OCI-LY3 (cell line): ENCODE measurements around the gene LYST.

Experiments used
- H2AFZ ChIP-seq: fragments of 200-600, 300-600 bp; shearing (Covaris generic); 2 replicates; pipeline ENCODE4 v1.6.0; 2014; ENCODE audit warnings: antibody characterized with exemption, low read depth, low read length
- H3K27ac ChIP-seq: fragments of 200-600, 300-600 bp; sonication (generic); 2 replicates; pipeline ENCODE4 v1.5.1; 2014; ENCODE audit warnings: mild to moderate bottlenecking, low read length, moderate library complexity, mixed read lengths
- H3K27me3 ChIP-seq: fragments of 200-600, 300-600 bp; sonication (generic); 2 replicates; pipeline ENCODE4 v1.6.1; 2014; ENCODE audit warnings: low read depth, low read length, mixed read lengths
- H3K36me3 ChIP-seq: fragments of 200-600, 300-600 bp; sonication (generic); replicated peaks from 2 replicates; pipeline ENCODE3; 2014; ENCODE audit warnings: low read depth, low read length, mixed read lengths
- H3K4me1 ChIP-seq: fragments of 300-600, 200-600 bp; sonication (generic); 2 replicates; pipeline ENCODE4 v1.6.1; 2014; ENCODE audit warnings: low read length, mixed read lengths
- H3K4me2 ChIP-seq: fragments of 200-600, 300-600 bp; sonication (generic); 2 replicates; pipeline ENCODE4 v1.6.1; 2014; ENCODE audit warnings: low read length, mixed read lengths
- H3K4me3 ChIP-seq: fragments of 300-600, 200-600 bp; sonication (generic); 2 replicates; pipeline ENCODE4 v1.5.1; 2014; ENCODE audit warnings: antibody characterized with exemption, mild to moderate bottlenecking, low read length, moderate library complexity
- H3K79me2 ChIP-seq: fragments of 300-600, 200-600 bp; shearing (Covaris generic); 2 replicates; pipeline ENCODE4 v1.6.1; 2014; ENCODE audit warnings: mild to moderate bottlenecking, low read length, mixed read lengths
- H3K9ac ChIP-seq: fragments of 300-600, 200-600 bp; shearing (Covaris generic); 2 replicates; pipeline ENCODE4 v1.6.0; 2014; ENCODE audit warnings: mild to moderate bottlenecking, low read length, moderate library complexity
- H3K9me3 ChIP-seq: fragments of 200-600, 300-600 bp; shearing (Covaris generic); 2 replicates; pipeline ENCODE4 v1.6.1; 2014; ENCODE audit warnings: low read length, mixed read lengths; ENCODE audit not compliant: insufficient read depth
- H4K20me1 ChIP-seq: fragments of 200-600, 300-600 bp; sonication (generic); 2 replicates; pipeline ENCODE4 v1.6.1; 2016; ENCODE audit warnings: low read length, mixed read lengths; ENCODE audit not compliant: insufficient read depth
- CTCF ChIP-seq: fragments of 200-600, 300-600 bp; sonication (generic); IDR thresholded peaks from 2 replicates; pipeline ENCODE4 v1.5.1; 2014; ENCODE audit warnings: antibody characterized with exemption, low read length, low read depth
- EZH2phosphoT487 ChIP-seq: fragments of 200-600 bp; shearing (Covaris generic); IDR thresholded peaks from 2 replicates; pipeline ENCODE4 v1.6.1; 2018; ENCODE audit warnings: antibody characterized with exemption, mixed run types, low read depth

The LYST gene

GRCh38 chr1:235617140-235617539 lies 249.6 kb downstream of the LYST start:
- H3K36me3 ChIP-seq, result no peaks in the 10 kb centered on the region
- no peaks in the 10 kb centered on the region for H3K79me2 ChIP-seq
- peaks cover 20% of the 10 kb centered on the region for H3K27me3 ChIP-seq
- no peak overlapping the region for H3K27ac ChIP-seq
- TF ChIP-seq EZH2phosphoT487, result no peak
- no peak for TF ChIP-seq CTCF
- H3K4me2 ChIP-seq, result no peak overlapping the region
- H3K9me3 ChIP-seq, result no peaks in the 10 kb centered on the region
- no peak overlapping the region for H3K4me3 ChIP-seq
- no peak overlapping the region for H2AFZ ChIP-seq
- no peaks in the 10 kb centered on the region for H3K4me1 ChIP-seq
- no peak overlapping the region for H3K9ac ChIP-seq
- H4K20me1 ChIP-seq, result no peaks in the 10 kb centered on the region

GRCh38 chr1:235614442-235614954 lies 252.2 kb downstream of the LYST start:
- Histone ChIP-seq H3K4me2 (no peak overlapping the region), H3K79me2 (no peaks in the 10 kb centered on the region), H3K9me3 (no peaks in the 10 kb centered on the region), H3K36me3 (no peaks in the 10 kb centered on the region), H3K4me1 (no peaks in the 10 kb centered on the region), H3K27me3 (peaks cover 23% of the 10 kb centered on the region), H3K27ac (no peak overlapping the region), H3K4me3 (no peak overlapping the region), H2AFZ (no peak overlapping the region), H4K20me1 (no peaks in the 10 kb centered on the region), H3K9ac (no peak overlapping the region)
- no peak for TF ChIP-seq EZH2phosphoT487
- no peak for TF ChIP-seq CTCF

GRCh38 chr1:235613602-235614001 lies 253.1 kb downstream of the LYST start:
- no peak overlapping the region for H3K4me2 ChIP-seq
- peaks cover 23% of the 10 kb centered on the region for H3K27me3 ChIP-seq
- H4K20me1 ChIP-seq, result no peaks in the 10 kb centered on the region
- H3K27ac ChIP-seq, result no peak overlapping the region
- H3K4me3 ChIP-seq, result no peak overlapping the region
- no peaks in the 10 kb centered on the region for H3K79me2 ChIP-seq
- no peaks in the 10 kb centered on the region for H3K4me1 ChIP-seq
- no peaks in the 10 kb centered on the region for H3K9me3 ChIP-seq
- H2AFZ ChIP-seq, result no peak overlapping the region
- no peaks in the 10 kb centered on the region for H3K36me3 ChIP-seq
- TF ChIP-seq CTCF, result no peak
- no peak overlapping the region for H3K9ac ChIP-seq

GRCh38 chr1:235612761-235613160 lies 253.9 kb downstream of the LYST start:
- H2AFZ ChIP-seq, result no peak overlapping the region
- no peaks in the 10 kb centered on the region for H3K9me3 ChIP-seq
- H3K4me2 ChIP-seq, result no peak overlapping the region
- peaks cover 17% of the 10 kb centered on the region for H3K27me3 ChIP-seq
- H3K4me3 ChIP-seq, result no peak overlapping the region
- no peak overlapping the region for H3K9ac ChIP-seq
- no peaks in the 10 kb centered on the region for H3K79me2 ChIP-seq
- TF ChIP-seq EZH2phosphoT487, result no peak
- TF ChIP-seq CTCF, result no peak
- H3K4me1 ChIP-seq, result no peaks in the 10 kb centered on the region
- no peak overlapping the region for H3K27ac ChIP-seq
- no peaks in the 10 kb centered on the region for H3K36me3 ChIP-seq
- H4K20me1 ChIP-seq, result no peaks in the 10 kb centered on the region
